ELR (cell line): ENCODE results near the gene PCDHGB5.
"Not testable (repeated sequence)": the region's sequence is repeated elsewhere in the genome, so short reads cannot be mapped to it uniquely, and the experiment has no call there.

Experiments
- DNase-seq: peaks from one replicate; pipeline ENCODE4 v3.0.0-alpha.2; 2015; ENCODE audit warnings: low read depth

The PCDHGB5 gene

GRCh38 chr5:141397756-141398551 is at the start of gene PCDHGB5:
PCDHGB5 (plus strand) TSS chr5:141397947; CDS start chr5:141398128, 181 bp downstream.
- DNase-seq: peak; percentile 77

- DNase-seq: peak; percentile 76
These were observed 47.7 kb upstream of the PCDHGB5 start, which contains the start of gene PCDHGB1 for GRCh38 chr5:141349917-141350619. PCDHGB1 (plus strand) TSS chr5:141350099; CDS start chr5:141350261, 162 bp downstream.

GRCh38 chr5:141351591-141351990 is 46.2 kb upstream of the PCDHGB5 start:
- no peak for DNase-seq

GRCh38 chr5:141354900-141355469 is 42.8 kb upstream of the PCDHGB5 start, which contains the start of gene PCDHGA4:
PCDHGA4 (plus strand) TSS chr5:141355021; CDS start chr5:141355108, 87 bp downstream.
- peak; percentile 39 for DNase-seq

- DNase-seq: no peak
These were observed 42.1 kb upstream of the PCDHGB5 start for GRCh38 chr5:141355641-141356040.

GRCh38 chr5:141356133-141356532 is 41.6 kb upstream of the PCDHGB5 start:
- no peak for DNase-seq

- DNase-seq: no peak
These were observed 40.8 kb upstream of the PCDHGB5 start for GRCh38 chr5:141356950-141357349.

GRCh38 chr5:141359790-141360426 is 37.8 kb upstream of the PCDHGB5 start, which contains the start of gene PCDHGB2:
PCDHGB2 (plus strand) TSS chr5:141359994; CDS start chr5:141360136, 142 bp downstream.
- DNase-seq: peak; percentile 76

- no peak for DNase-seq
These were observed 37.1 kb upstream of the PCDHGB5 start for GRCh38 chr5:141360685-141361084.

- DNase-seq: no peak
These were observed 35.0 kb upstream of the PCDHGB5 start for GRCh38 chr5:141362719-141363118.

GRCh38 chr5:141363952-141364660 is 33.6 kb upstream of the PCDHGB5 start, which contains the start of gene PCDHGA5:
PCDHGA5 (plus strand) TSS chr5:141364162; CDS start chr5:141364331, 169 bp downstream.
- peak; percentile 18 for DNase-seq

- no peak for DNase-seq
These were observed 31.5 kb upstream of the PCDHGB5 start for GRCh38 chr5:141366016-141366896.

- peak; percentile 79 for DNase-seq
These were observed 27.5 kb upstream of the PCDHGB5 start, which contains the start of gene PCDHGB3 for GRCh38 chr5:141369994-141370848. PCDHGB3 (plus strand) TSS chr5:141370242; CDS start chr5:141370395, 153 bp downstream.

GRCh38 chr5:141371572-141372475 is 25.9 kb upstream of the PCDHGB5 start:
- no peak for DNase-seq

- DNase-seq: peak; percentile 57
These were observed 24.0 kb upstream of the PCDHGB5 start, which contains the start of gene PCDHGA6 for GRCh38 chr5:141373673-141374317. PCDHGA6 (plus strand) TSS chr5:141373891; CDS start chr5:141374084, 193 bp downstream.

GRCh38 chr5:141374627-141375026 is 23.1 kb upstream of the PCDHGB5 start:
- no peak for DNase-seq

GRCh38 chr5:141375444-141376155 is 22.1 kb upstream of the PCDHGB5 start:
- DNase-seq: not testable (repeated sequence)
